Measurements from ENCODE around the gene EIF2A.
"Not testable (repeated sequence)": the region's sequence is repeated elsewhere in the genome, so short reads cannot be mapped to it uniquely, and the experiment has no call there.

EIF2A gene

GRCh38 chr3:150583028-150583427 is 36.4 kb downstream of the EIF2A start:
- H3K4me3 ChIP-seq (ENCODE audit: low read length), result no peak overlapping the region
- no peak for DNase-seq (ENCODE audit: low read depth)
- TF ChIP-seq CTCF (conservative IDR thresholded peaks at IDR 0.05; ENCODE audit: low read depth, low read length), result no peak

- H3K4me3 ChIP-seq (ENCODE audit: low read length), result no peak overlapping the region
- no peak for DNase-seq (ENCODE audit: low read depth)
- TF ChIP-seq CTCF (conservative IDR thresholded peaks at IDR 0.05; ENCODE audit: low read depth, low read length), result no peak
Measured at GRCh38 chr3:150588027-150588830, 41.6 kb downstream of the EIF2A start.

GRCh38 chr3:150589759-150590158 is 43.2 kb downstream of the EIF2A start:
- DNase-seq (ENCODE audit: low read depth), result no peak
- H3K4me3 ChIP-seq (ENCODE audit: low read length), result no peak overlapping the region
- no peak for TF ChIP-seq CTCF (conservative IDR thresholded peaks at IDR 0.05; ENCODE audit: low read depth, low read length)

GRCh38 chr3:150594150-150594549 is 47.6 kb downstream of the EIF2A start:
- H3K4me3 ChIP-seq (ENCODE audit: low read length), result no peak overlapping the region
- TF ChIP-seq CTCF (conservative IDR thresholded peaks at IDR 0.05; ENCODE audit: low read depth, low read length), result no peak
- DNase-seq (ENCODE audit: low read depth), result no peak

GRCh38 chr3:150597646-150598045 is 51.1 kb downstream of the EIF2A start:
- no peak for TF ChIP-seq CTCF (conservative IDR thresholded peaks at IDR 0.05; ENCODE audit: low read depth, low read length)
- H3K4me3 ChIP-seq (ENCODE audit: low read length), result no peak overlapping the region
- no peak for DNase-seq (ENCODE audit: low read depth)

- no peak for TF ChIP-seq CTCF (conservative IDR thresholded peaks at IDR 0.05; ENCODE audit: low read depth, low read length)
- H3K4me3 ChIP-seq (ENCODE audit: low read length), result no peak overlapping the region
- no peak for DNase-seq (ENCODE audit: low read depth)
Measured at GRCh38 chr3:150599611-150600297, 53.2 kb downstream of the EIF2A start.

GRCh38 chr3:150600647-150601530 is 54.3 kb downstream of the EIF2A start:
- H3K4me3 ChIP-seq (ENCODE audit: low read length); DNase-seq (ENCODE audit: low read depth): not testable (repeated sequence)

Data from retinal pigment epithelial cell (primary cell).